ENCODE results near the gene AFMID.

AFMID gene

DNA sequence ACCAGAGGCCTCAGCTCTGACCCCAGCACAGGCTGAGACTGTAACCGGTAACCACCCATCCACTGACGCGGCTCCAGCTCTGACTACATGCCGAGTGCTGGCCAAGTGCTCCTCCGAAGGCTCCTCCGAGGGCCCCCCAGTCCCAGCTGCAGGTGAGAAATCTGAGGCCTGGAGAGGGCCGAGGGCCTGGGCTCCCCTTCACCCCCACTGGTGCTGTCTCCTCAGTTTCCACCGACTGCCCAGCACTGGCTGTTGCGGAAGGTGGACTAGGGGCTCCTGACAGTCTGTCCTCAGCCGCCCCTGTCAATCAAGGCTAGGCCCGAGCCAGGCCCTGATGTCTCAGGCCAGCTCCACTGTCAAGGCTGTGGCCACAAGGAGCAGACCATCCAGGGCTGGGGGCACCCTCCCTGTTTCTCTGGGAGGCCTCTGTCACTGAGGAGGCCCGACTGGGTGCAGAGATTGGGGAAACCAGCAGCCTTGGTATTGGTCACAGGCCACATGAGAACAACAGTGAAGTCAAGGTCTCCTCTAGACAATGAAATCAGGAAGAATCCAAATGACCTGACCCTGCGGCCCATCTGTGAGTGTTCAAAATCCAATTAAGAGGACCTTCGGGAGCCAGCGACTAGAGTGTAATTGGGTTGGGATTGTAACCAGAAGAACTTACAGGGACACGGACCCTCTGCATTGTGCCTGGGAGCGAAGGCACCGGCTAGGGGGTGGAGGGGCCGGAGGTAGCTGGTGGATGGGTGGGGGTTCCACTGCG lies 49.4 kb downstream of the AFMID start:
- peak in 1 of 56 donors; percentile 27 for DNase-seq

GRCh38 chr17:78237401-78238012 lies 50.3 kb downstream of the AFMID start:
- peak in 54 of 56 donors; percentile 36 to 94 (median 81) for DNase-seq

GRCh38 chr17:78238823-78239488 lies 51.8 kb downstream of the AFMID start:
- no peak for DNase-seq

DNA sequence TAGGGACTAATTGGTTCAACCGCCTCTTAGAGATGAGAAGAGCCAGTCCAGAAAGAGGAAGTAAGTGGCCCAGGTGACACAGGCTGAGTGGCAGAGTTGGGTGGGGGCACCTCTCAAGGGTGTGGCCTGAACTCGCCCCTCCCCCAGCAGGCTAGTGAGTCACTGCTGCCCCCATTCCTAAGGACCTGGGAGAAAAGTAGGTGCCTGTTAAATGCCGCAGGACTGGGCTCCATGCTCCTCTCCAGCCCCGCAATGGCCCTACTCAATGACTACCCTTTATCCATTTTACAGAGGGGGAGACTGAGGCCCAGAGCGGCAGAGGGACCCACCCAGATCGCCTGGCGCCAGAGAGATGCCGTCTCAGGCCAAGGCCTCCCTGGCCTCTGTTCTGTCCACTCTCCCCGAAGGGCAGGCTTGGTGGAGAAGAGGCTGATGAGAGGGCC lies 52.3 kb downstream of the AFMID start:
- no peak for DNase-seq

GRCh38 chr17:78240012-78240655 lies 53.0 kb downstream of the AFMID start:
- no peak for DNase-seq

- peak in 1 of 56 donors; percentile 36 for DNase-seq
These were observed 53.7 kb downstream of the AFMID start for GRCh38 chr17:78240839-78241238.

- DNase-seq = peak in 51 of 56 donors; percentile 27 to 95 (median 77)
These were observed 54.3 kb downstream of the AFMID start for GRCh38 chr17:78241277-78242023.

GRCh38 chr17:78242024-78242742 lies 55.0 kb downstream of the AFMID start:
- DNase-seq = peak in 1 of 56 donors; percentile 30

- no peak for DNase-seq
These were observed 60.1 kb downstream of the AFMID start for GRCh38 chr17:78247304-78247703.

GRCh38 chr17:78248051-78248914 lies 61.1 kb downstream of the AFMID start:
- DNase-seq = peak in 10 of 56 donors; percentile 29 to 77 (median 40)

DNA sequence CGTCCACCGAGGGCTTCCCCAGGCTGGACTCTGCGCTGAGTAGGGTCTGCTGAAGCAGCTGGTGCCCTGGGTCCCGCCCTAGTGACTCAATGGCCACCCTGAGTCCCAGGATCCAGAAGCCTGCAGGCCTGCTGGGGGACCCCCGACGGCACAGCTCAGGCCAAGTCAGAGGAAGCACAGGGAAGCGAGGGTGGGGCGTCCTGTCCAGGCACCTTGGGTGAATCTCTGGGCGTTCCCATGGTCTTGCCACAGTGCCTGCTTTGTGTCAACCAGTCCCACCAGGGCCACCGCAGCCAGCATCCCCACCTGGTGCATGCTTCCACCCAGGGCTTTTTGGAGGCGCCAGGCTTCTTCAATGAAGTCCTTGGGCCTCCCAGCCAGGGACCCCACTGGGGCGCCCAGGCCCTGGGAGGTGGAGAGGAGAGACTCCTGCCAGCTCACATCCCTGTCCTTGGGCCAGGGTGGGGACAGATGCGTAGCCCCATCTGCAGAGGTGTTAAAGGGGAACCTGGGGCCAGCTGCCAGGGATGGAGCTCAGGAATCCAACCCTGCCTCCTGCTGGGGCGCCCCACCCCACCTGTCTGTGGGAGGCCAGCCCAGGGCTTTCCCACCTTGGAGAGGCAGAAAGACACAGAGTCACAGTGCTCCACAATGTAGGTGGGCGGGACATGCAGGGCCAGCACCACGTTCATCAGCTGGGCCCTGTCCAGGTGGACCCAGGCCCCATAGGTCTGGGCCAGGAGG lies 62.1 kb downstream of the AFMID start:
- DNase-seq = no peak

- no peak for DNase-seq
These were observed 63.0 kb downstream of the AFMID start for GRCh38 chr17:78249818-78250806.

- peak in 52 of 56 donors; percentile 42 to 90 (median 74) for DNase-seq
These were observed 64.0 kb downstream of the AFMID start for GRCh38 chr17:78250891-78251772.

DNA sequence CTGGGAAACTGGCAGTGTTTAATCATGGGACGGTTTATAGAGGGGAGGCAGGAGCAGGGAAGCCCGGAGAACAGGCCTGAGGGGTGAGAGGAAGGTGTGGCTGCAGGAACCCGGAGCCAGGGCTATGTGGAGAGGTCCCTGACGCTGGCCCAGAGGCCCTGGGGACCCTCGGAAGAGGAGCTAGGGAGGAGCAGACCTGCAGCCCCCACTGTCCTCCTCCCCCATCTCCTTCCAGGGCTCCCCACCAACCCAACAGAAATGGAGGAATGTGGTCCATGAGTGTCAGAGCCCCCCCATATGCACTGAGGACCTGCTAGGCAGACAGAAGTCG lies 64.6 kb downstream of the AFMID start:
- no peak for DNase-seq

GRCh38 chr17:78252111-78252634 lies 65.0 kb downstream of the AFMID start:
- DNase-seq = no peak

All from amygdala (tissue), 56 donors.